C4-2B (cell line): ENCODE data around the gene HLA-DMA.

Experiments used
- H3K27ac ChIP-seq: fragments of 450-650 bp; 2 replicates; pipeline ENCODE4 v1.5.1; 2017
- ZFX ChIP-seq: fragments of 450-650 bp; IDR thresholded peaks from 2 replicates; pipeline ENCODE4 v1.6.1; 2017
- TF ChIP-seq, protein P1 (sequence below): fragments of 450-650 bp; conservative IDR thresholded peaks from 2 replicates; pipeline ENCODE4 v1.5.1; 2017; ENCODE audit warnings: mild to moderate bottlenecking

Gene HLA-DMA

DNA sequence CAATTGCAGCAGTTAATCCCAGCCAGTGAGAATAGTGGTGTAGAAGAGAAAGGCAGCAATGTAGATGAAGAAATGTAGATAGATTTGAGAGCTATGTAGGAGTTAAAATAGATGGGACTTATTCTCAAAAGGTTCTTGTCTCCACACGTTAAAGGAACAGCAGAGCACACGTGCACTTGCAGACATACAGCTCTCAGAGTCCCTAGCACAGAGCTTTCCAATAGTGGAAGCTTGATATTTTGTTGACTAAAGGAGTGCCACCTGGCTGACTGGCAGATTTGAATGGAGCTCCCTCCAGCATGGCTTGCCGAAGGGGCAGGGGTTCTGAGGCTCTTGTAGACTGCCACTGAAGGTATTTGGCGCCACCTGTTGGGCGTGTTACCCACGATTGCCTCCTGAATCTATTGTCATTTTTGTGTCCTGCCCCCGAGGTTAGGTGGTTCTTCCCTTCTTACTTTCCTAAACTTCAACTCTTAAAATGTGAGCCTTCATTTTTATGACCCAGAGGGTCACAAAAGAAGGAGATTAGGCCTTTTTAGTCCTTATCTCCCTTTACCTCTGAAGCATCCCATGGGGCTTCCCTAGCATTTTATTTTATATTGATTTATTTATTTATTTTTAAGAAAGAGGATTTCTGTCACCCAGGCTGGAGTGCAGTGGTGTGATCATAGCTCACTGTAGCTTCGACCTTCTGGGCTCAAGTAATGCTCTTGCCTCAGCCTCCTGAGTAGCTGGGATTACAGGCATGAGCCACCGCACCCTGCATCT lies 31.9 kb upstream of the HLA-DMA start:
- no peak for TF ChIP-seq ZFX
- TF ChIP-seq, protein P1, sequence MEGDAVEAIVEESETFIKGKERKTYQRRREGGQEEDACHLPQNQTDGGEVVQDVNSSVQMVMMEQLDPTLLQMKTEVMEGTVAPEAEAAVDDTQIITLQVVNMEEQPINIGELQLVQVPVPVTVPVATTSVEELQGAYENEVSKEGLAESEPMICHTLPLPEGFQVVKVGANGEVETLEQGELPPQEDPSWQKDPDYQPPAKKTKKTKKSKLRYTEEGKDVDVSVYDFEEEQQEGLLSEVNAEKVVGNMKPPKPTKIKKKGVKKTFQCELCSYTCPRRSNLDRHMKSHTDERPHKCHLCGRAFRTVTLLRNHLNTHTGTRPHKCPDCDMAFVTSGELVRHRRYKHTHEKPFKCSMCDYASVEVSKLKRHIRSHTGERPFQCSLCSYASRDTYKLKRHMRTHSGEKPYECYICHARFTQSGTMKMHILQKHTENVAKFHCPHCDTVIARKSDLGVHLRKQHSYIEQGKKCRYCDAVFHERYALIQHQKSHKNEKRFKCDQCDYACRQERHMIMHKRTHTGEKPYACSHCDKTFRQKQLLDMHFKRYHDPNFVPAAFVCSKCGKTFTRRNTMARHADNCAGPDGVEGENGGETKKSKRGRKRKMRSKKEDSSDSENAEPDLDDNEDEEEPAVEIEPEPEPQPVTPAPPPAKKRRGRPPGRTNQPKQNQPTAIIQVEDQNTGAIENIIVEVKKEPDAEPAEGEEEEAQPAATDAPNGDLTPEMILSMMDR = peak; percentile 94
- no peak overlapping the region; the same call in 1 of the 2 replicates for H3K27ac ChIP-seq

DNA sequence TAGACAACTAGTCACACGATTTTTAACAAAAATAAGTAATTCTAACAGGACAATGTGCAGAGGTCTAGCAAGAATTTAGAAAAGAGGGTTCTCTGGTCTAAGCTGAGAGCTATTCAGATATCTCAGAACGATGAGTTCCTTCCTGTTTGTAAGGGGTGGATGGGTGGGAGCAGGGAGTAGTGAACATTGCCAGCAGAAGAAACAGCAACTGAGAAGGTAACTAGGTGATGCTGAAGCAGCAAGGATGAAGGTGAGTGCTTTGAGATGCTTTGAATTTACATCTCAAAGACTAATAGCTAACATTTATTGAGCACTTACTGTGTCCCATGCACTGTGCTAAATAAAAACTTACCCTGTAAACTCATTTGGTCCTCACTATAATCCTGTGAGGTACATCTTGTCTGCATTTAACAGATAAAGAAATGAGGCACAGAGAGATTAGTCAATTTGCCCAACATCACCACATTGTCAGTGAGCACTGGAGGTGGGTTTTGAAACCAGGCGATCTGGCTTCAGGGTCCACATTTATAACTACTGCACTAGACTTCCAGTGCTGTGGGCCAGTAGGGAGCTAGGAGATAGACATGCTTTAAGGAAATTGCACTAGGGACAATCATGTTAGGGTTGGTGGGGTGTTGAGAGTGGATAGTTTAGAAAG lies 31.2 kb upstream of the HLA-DMA start:
- no peak overlapping the region; the same call in 1 of the 2 replicates for H3K27ac ChIP-seq
- TF ChIP-seq, protein P1 = no peak
- TF ChIP-seq ZFX = no peak

DNA sequence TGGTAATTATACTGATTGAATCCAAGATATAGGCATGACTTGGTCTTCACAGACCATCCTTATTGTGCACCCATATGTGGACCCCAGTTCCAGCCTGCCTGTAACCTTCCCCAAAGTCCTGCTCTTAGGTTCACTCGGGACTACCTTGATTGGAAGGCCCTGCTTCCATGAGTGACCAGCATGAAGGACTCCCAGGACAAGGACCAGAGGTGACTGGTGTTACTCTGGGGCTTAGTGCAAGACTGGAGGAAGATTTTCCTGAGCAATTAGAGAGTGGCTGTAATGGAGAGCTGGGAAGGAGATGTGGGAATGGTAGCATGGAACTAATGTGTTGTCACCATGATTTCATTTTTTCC lies 30.6 kb upstream of the HLA-DMA start:
- TF ChIP-seq ZFX = no peak
- TF ChIP-seq, protein P1 = no peak

DNA sequence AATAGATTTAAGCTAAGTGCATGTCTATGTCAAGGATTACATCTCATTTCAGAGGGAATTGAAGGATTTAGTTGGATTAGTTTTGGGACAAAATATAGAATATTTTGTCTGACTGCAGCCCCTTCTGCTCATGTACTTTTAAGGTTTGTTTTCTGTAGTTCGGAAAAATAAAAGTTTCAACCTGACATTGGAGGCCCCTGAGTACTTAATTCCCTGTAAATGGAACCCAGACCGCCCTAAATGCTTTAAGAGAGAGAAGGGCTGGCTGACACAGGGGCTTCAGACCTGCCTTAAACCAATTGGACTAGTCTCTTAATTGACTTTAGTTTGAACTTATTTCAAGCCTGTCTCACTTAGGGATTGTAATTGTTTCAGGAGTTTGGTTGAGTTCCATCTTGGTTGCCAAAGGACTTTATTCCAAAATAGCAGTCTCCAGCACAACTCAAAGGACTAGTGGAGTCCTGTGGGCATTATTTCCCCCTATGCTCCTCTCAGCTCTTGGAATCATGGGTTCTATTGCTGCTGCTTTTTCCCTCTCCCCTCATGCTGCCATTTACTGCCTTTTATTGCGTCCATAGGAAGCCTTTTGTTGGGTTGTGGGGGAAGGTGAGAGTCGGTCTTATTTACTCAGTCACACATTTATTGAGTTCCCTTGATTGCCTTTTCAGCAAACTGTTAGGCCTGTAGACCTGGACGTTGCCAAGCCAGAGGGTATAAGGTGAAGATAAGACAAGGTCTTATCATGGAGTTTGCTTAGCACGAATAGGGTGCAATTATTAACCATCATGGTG lies 30.0 kb upstream of the HLA-DMA start:
- H3K27ac ChIP-seq = no peak overlapping the region; the same call in 1 of the 2 replicates
- TF ChIP-seq, protein P1 = no peak

More for the DNA sequence above, 30.6 kb upstream of the HLA-DMA start:
- no peak overlapping the region; the same call in 1 of the 2 replicates for H3K27ac ChIP-seq

DNA sequence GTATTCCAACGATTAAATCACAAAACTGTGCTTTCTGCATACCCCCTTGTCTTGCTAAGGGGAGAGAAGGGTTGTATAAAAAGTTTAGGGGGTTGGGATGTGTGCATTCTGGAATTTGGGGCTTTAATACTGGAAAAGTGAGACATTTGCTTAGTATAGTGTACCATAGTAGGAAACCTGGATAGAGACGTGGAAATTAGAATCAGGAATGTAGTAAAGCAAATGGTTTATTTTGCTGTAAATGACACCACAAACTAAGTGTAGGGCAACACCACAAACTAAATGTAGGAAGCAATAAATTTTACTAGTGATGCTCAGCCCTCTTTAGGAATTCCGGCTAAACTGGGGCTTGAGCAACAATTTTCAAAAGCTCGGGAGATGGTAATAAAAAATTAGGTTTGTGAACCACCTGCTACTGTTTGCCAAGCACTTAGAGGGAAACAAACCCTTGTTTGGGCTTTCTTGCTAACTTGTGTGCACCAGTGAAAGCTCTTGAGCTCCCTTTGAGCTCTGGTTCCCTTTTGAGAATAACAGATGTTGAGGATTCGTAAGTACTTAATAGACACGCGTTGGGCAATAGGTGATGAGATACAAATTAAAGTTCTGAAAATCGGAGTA lies 29.3 kb upstream of the HLA-DMA start:
- no peak for TF ChIP-seq ZFX
- TF ChIP-seq, protein P1 = no peak
- H3K27ac ChIP-seq = no peak overlapping the region

DNA sequence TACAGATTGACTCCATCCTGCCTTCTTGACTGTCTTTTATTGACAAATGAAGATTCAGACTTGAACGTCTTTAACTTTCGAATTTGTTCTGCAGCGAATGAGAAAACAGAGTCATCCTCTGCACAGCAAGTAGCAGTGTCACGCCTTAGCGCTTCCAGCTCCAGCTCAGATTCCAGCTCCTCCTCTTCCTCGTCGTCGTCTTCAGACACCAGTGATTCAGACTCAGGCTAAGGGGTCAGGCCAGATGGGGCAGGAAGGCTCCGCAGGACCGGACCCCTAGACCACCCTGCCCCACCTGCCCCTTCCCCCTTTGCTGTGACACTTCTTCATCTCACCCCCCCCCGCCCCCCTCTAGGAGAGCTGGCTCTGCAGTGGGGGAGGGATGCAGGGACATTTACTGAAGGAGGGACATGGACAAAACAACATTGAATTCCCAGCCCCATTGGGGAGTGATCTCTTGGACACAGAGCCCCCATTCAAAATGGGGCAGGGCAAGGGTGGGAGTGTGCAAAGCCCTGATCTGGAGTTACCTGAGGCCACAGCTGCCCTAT lies 27.7 kb upstream of the HLA-DMA start:
- H3K27ac ChIP-seq = no peak overlapping the region
- TF ChIP-seq ZFX = no peak
- TF ChIP-seq, protein P1 = no peak
